ENCODE data around the gene CALB2. TPM values are rescaled to one million over a fixed set of nuclear protein-coding genes. Genes with fewer than 3 reads are reported as not detected.

CALB2 gene
- polyA plus RNA-seq, 1 experiment = 2.9 TPM

DNA sequence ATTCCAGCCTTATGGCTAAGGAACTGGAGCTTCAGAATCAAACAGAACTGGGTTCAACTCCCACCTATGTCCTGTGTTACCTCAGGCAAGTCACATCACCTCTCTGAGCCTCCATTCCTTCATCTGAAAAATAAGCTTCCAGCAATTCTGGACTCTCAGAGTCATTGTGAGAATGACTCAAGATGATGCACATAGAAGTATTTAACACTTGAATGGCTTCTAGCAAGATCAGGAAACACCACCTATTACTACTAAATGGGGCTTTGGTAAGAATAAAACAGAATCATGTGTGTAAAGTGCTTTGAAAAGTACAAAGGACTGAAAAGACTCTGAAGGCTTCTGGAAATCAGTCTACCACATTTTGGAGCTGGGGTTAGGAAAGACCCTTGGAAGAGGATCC lies 30.8 kb upstream of the CALB2 start:
- Histone ChIP-seq H3K4me3 (ENCODE audit: low read depth, low read length) (no peak overlapping the region), H3K9me3 (ENCODE audit: control insufficient read depth, insufficient read depth, low read length) (no peaks in the 10 kb centered on the region), H3K27ac (ENCODE audit: low read depth, low read length) (no peak overlapping the region), H3K27me3 (ENCODE audit: control insufficient read depth, insufficient read depth, low read length) (no peaks in the 10 kb centered on the region)
- no peak for TF ChIP-seq CTCF (IDR thresholded peaks at IDR 0.05; ENCODE audit: low read depth, low read length)
- ChIA-PET POLR2A (no interaction called here), CTCF (interaction anchor here (1.3 kb wide), 1 partner anchor 16 kb away, joined by 4 read pairs; no protein-coding TSS in a partner anchor)
- no peak for DNase-seq (ENCODE audit: low read depth, low spot score)

DNA sequence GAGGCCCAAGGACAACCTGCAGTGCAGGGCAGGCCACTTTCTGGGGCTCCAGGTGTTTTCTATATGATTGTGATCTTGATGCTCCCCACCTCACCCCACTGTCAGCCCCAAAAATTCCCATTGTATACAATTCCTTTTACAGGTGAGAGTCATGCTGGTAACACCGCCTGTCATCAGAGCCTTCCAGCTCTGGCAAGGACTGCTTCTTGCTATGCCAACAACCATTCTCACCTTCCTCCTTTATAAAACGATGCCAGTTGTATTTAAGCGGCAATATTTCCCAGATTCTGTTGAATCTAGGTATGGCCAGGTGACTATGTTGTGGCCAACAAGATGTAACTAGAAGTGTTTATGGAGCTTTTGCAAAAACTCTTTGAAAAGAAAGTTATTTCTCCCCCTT lies 30.4 kb upstream of the CALB2 start:
- no peak for TF ChIP-seq CTCF (IDR thresholded peaks at IDR 0.05; ENCODE audit: low read depth, low read length)
- Histone ChIP-seq H3K9me3 (ENCODE audit: control insufficient read depth, insufficient read depth, low read length) (no peaks in the 10 kb centered on the region), H3K4me3 (ENCODE audit: low read depth, low read length) (no peak overlapping the region), H3K27me3 (ENCODE audit: control insufficient read depth, insufficient read depth, low read length) (no peaks in the 10 kb centered on the region), H3K27ac (ENCODE audit: low read depth, low read length) (no peak overlapping the region)
- CTCF ChIA-PET = no interaction called here
- DNase-seq (ENCODE audit: low read depth, low spot score) = no peak
- POLR2A ChIA-PET = no interaction called here

GRCh38 chr16:71337631-71338030 lies 20.9 kb upstream of the CALB2 start:
- ChIA-PET POLR2A (no interaction called here), CTCF (no interaction called here)
- no peak for TF ChIP-seq CTCF (IDR thresholded peaks at IDR 0.05; ENCODE audit: low read depth, low read length)

GRCh38 chr16:71338193-71338592 lies 20.3 kb upstream of the CALB2 start:
- no peak for DNase-seq (ENCODE audit: low read depth, low spot score)
- H3K27me3 ChIP-seq (ENCODE audit: control insufficient read depth, insufficient read depth, low read length) = no peaks in the 10 kb centered on the region
- H3K9me3 ChIP-seq (ENCODE audit: control insufficient read depth, insufficient read depth, low read length) = no peaks in the 10 kb centered on the region
- H3K27ac ChIP-seq (ENCODE audit: low read depth, low read length) = no peak overlapping the region
- ChIA-PET POLR2A (no interaction called here), CTCF (no interaction called here)
- no peak for TF ChIP-seq CTCF (IDR thresholded peaks at IDR 0.05; ENCODE audit: low read depth, low read length)
- no peak overlapping the region for H3K4me3 ChIP-seq (ENCODE audit: low read depth, low read length)

More at GRCh38 chr16:71337631-71338030, 20.9 kb upstream of the CALB2 start:
- no peak overlapping the region for H3K27ac ChIP-seq (ENCODE audit: low read depth, low read length)
- H3K9me3 ChIP-seq (ENCODE audit: control insufficient read depth, insufficient read depth, low read length) = no peaks in the 10 kb centered on the region
- no peak overlapping the region for H3K4me3 ChIP-seq (ENCODE audit: low read depth, low read length)
- H3K27me3 ChIP-seq (ENCODE audit: control insufficient read depth, insufficient read depth, low read length) = no peaks in the 10 kb centered on the region
- no peak for DNase-seq (ENCODE audit: low read depth, low spot score)

- Histone ChIP-seq H3K9me3 (ENCODE audit: control insufficient read depth, insufficient read depth, low read length) (no peaks in the 10 kb centered on the region), H3K27ac (ENCODE audit: low read depth, low read length) (no peak overlapping the region), H3K27me3 (ENCODE audit: control insufficient read depth, insufficient read depth, low read length) (no peaks in the 10 kb centered on the region), H3K4me3 (ENCODE audit: low read depth, low read length) (no peak overlapping the region)
- ChIA-PET CTCF (no interaction called here), POLR2A (no interaction called here)
- no peak for TF ChIP-seq CTCF (IDR thresholded peaks at IDR 0.05; ENCODE audit: low read depth, low read length)
- DNase-seq (ENCODE audit: low read depth, low spot score) = no peak
Observed at GRCh38 chr16:71338632-71339031, 19.9 kb upstream of the CALB2 start.
